Cardiac fibroblast (primary cell): ENCODE data around the gene TMPRSS7.
A peak's percentile ranks its signal among the peaks of the same experiment; 100 is the strongest.

Source experiments
- DNase-seq, 2 donors: peaks; one replicate each; pipeline versions ENCODE4 v3.0.0 to v3.0.0-alpha.2; 2010; ENCODE audit warnings: low read depth in 2 of 2
- H3K4me3 ChIP-seq, 2 donors: replicated peaks in 1 of 2; 1 replicate in 1 of 2; 2 replicates in 1 of 2; pipeline ENCODE4 v1.5.1; 2011; ENCODE audit warnings: low read depth in 2 of 2, low read length in 2 of 2, mild to moderate bottlenecking in 2 of 2, moderate library complexity in 1 of 2
- TF ChIP-seq, protein P1 (sequence below): IDR thresholded peaks from one replicate; pipeline ENCODE4 v1.5.1; 2011; ENCODE audit warnings: low read depth, mild to moderate bottlenecking, low read length, inconsistent platforms

Gene TMPRSS7

DNA sequence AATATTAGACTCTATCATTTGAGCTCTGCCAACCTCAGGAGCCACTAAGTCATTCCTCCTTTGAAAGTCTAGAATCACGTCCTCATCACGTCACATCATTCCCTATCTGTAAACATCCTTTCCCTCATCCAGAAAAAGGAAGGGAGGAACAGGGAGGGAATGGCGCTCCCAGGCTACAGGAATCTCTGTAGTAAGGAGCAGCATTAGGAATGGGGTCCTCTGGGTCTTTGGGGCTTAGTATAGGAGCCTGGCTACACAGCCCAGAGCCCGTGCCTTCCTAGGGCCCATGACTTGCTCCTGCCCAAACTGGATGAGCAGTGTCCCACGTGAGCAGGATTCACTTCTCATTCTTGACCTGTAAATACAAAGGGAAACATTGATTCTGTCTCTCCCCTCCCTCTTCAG, 34.2 kb upstream of the TMPRSS7 start:
- TF ChIP-seq, protein P1, sequence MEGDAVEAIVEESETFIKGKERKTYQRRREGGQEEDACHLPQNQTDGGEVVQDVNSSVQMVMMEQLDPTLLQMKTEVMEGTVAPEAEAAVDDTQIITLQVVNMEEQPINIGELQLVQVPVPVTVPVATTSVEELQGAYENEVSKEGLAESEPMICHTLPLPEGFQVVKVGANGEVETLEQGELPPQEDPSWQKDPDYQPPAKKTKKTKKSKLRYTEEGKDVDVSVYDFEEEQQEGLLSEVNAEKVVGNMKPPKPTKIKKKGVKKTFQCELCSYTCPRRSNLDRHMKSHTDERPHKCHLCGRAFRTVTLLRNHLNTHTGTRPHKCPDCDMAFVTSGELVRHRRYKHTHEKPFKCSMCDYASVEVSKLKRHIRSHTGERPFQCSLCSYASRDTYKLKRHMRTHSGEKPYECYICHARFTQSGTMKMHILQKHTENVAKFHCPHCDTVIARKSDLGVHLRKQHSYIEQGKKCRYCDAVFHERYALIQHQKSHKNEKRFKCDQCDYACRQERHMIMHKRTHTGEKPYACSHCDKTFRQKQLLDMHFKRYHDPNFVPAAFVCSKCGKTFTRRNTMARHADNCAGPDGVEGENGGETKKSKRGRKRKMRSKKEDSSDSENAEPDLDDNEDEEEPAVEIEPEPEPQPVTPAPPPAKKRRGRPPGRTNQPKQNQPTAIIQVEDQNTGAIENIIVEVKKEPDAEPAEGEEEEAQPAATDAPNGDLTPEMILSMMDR: no peak
- no peak overlapping the region for H3K4me3 ChIP-seq
- DNase-seq: no peak

- H3K4me3 ChIP-seq: no peak overlapping the region
- TF ChIP-seq, protein P1: no peak
Measured at GRCh38 chr3:112000966-112001365, 33.6 kb upstream of the TMPRSS7 start.

GRCh38 chr3:112001526-112001925, 33.0 kb upstream of the TMPRSS7 start:
- no peak overlapping the region for H3K4me3 ChIP-seq
- DNase-seq: no peak
- TF ChIP-seq, protein P1: no peak

More at GRCh38 chr3:112000966-112001365, 33.6 kb upstream of the TMPRSS7 start:
- DNase-seq: no peak

DNA sequence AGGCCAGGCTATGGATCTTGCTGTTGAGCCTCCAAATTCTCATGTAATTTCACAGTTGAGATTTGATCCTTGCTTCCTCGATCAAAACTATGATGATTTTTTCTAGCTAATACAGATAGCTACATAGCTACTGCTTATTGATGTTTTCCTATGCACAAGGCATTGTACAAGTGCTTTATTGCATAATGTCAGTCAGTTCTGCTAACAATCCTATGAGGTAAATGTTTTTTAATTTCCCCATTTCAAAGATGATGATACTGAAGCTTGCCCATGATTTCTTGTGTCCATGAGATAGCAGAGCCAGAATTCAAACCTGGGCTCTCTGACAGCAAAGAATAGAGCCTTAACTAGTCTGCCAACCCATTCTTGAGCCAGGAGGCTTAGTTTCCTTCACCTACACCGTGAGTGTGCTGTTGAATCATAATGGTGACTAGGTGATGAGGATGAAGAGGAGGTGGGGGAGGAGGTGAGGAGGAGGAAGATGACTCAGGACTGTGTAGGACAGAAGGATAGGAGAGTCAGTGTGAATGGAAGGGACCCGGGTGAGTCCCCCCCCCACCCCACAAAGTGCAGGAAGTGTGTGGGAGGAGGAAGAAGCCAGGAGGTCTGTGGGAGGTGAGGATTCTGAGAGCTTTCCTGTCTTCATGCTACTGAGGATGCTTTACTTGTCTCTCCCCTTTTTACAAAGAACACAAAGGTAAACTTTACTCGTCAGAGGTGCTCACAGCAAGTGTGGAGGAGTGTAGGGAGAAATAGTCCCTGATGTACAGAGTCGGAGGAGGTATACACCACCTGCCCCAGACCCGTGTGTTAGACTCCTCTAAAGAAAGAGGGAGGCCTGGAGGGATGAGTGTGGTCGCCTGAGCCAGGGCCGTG, 32.2 kb upstream of the TMPRSS7 start:
- no peak overlapping the region for H3K4me3 ChIP-seq
- TF ChIP-seq, protein P1: no peak
- DNase-seq: peak in 1 of 2 donors; percentile 59

GRCh38 chr3:112003321-112004080, 31.0 kb upstream of the TMPRSS7 start:
- no peak overlapping the region for H3K4me3 ChIP-seq
- TF ChIP-seq, protein P1: no peak
- no peak for DNase-seq

- TF ChIP-seq, protein P1: no peak
- DNase-seq: no peak
- H3K4me3 ChIP-seq: no peak overlapping the region
Measured at GRCh38 chr3:112004187-112004586, 30.3 kb upstream of the TMPRSS7 start.
